ENCODE measurements around the gene EGFR.

EGFR gene

DNA sequence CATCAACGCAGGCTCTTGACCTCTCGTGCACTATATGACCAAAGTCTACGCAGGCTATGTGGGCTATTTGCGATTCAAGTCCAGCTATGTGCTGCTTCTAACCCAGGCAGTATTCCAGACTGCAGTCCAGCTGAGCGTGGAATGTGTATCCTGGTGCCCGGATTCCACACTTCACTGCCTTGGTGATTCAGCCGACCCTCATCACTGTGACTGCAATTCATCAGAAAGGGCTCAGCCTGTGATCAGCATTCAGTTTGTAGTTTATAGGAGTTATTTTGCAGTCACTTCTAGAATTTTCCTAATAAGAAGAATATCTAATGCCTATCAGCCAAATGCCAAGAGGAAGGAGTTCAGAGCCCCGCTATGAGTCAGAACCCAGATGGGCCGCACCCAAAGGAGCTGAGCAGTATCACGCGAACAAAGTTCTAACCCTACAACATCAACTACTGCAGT lies 226.5 kb downstream of the EGFR start:
- DNase-seq (ENCODE audit: low read depth), result no peak
- H3K4me3 ChIP-seq (ENCODE audit: low read depth, low read length), result no peak overlapping the region
- TF ChIP-seq MAX (IDR thresholded peaks at IDR 0.05; ENCODE audit: low read depth, low read length), result no peak
- no peak for TF ChIP-seq MYC (IDR thresholded peaks at IDR 0.05; ENCODE audit: low read depth, low read length)
- TF ChIP-seq, protein P1, sequence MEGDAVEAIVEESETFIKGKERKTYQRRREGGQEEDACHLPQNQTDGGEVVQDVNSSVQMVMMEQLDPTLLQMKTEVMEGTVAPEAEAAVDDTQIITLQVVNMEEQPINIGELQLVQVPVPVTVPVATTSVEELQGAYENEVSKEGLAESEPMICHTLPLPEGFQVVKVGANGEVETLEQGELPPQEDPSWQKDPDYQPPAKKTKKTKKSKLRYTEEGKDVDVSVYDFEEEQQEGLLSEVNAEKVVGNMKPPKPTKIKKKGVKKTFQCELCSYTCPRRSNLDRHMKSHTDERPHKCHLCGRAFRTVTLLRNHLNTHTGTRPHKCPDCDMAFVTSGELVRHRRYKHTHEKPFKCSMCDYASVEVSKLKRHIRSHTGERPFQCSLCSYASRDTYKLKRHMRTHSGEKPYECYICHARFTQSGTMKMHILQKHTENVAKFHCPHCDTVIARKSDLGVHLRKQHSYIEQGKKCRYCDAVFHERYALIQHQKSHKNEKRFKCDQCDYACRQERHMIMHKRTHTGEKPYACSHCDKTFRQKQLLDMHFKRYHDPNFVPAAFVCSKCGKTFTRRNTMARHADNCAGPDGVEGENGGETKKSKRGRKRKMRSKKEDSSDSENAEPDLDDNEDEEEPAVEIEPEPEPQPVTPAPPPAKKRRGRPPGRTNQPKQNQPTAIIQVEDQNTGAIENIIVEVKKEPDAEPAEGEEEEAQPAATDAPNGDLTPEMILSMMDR (IDR thresholded peaks at IDR 0.05; ENCODE audit: low read depth, low read length), result no peak
- no peak for TF ChIP-seq POLR2A (IDR thresholded peaks at IDR 0.05; ENCODE audit: extremely low read depth, insufficient read length)

- TF ChIP-seq MYC (IDR thresholded peaks at IDR 0.05; ENCODE audit: low read depth, low read length) (no peak), POLR2A (IDR thresholded peaks at IDR 0.05; ENCODE audit: extremely low read depth, insufficient read length) (no peak), MAX (IDR thresholded peaks at IDR 0.05; ENCODE audit: low read depth, low read length) (no peak)
- TF ChIP-seq, protein P1 (IDR thresholded peaks at IDR 0.05; ENCODE audit: low read depth, low read length), result no peak
- DNase-seq (ENCODE audit: low read depth), result no peak
- H3K4me3 ChIP-seq (ENCODE audit: low read depth, low read length), result no peak overlapping the region
These were observed 227.4 kb downstream of the EGFR start for GRCh38 chr7:55246171-55246570.

DNA sequence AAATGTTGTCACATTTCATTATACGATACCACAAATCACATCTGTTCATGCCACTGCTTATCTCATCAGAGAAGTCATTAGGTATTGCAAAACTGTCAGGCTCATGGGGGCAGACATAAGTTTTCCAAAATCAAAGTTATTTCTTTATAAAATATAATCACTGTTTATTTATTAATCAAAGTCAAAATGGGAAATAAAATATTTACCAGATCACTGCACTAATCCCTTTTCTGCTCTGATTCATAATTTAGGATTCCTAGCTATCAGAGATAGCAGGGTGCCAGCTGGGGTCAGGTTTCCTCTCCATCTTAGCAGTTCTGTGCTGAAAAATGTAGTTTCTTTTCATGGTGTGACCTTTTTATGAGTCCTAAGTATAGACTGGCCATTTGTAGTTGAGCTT lies 228.6 kb downstream of the EGFR start:
- TF ChIP-seq, protein P1 (IDR thresholded peaks at IDR 0.05; ENCODE audit: low read depth, low read length), result no peak
- no peak for TF ChIP-seq MYC (IDR thresholded peaks at IDR 0.05; ENCODE audit: low read depth, low read length)
- TF ChIP-seq MAX (IDR thresholded peaks at IDR 0.05; ENCODE audit: low read depth, low read length), result no peak
- no peak for TF ChIP-seq POLR2A (IDR thresholded peaks at IDR 0.05; ENCODE audit: extremely low read depth, insufficient read length)

GRCh38 chr7:55248526-55248925 lies 229.7 kb downstream of the EGFR start:
- TF ChIP-seq MYC (IDR thresholded peaks at IDR 0.05; ENCODE audit: low read depth, low read length) (no peak), POLR2A (IDR thresholded peaks at IDR 0.05; ENCODE audit: extremely low read depth, insufficient read length) (no peak), MAX (IDR thresholded peaks at IDR 0.05; ENCODE audit: low read depth, low read length) (no peak)
- TF ChIP-seq, protein P1 (IDR thresholded peaks at IDR 0.05; ENCODE audit: low read depth, low read length), result no peak
- no peak for DNase-seq (ENCODE audit: low read depth)
- H3K4me3 ChIP-seq (ENCODE audit: low read depth, low read length), result no peak overlapping the region

More for the DNA sequence above, 228.6 kb downstream of the EGFR start:
- no peak overlapping the region for H3K4me3 ChIP-seq (ENCODE audit: low read depth, low read length)
- no peak for DNase-seq (ENCODE audit: low read depth)

GRCh38 chr7:55249332-55249731 lies 230.5 kb downstream of the EGFR start:
- no peak for TF ChIP-seq MAX (IDR thresholded peaks at IDR 0.05; ENCODE audit: low read depth, low read length)
- no peak for DNase-seq (ENCODE audit: low read depth)
- no peak overlapping the region for H3K4me3 ChIP-seq (ENCODE audit: low read depth, low read length)

- TF ChIP-seq, protein P1 (IDR thresholded peaks at IDR 0.05; ENCODE audit: low read depth, low read length), result peak; percentile 52
- no peak for TF ChIP-seq MYC (IDR thresholded peaks at IDR 0.05; ENCODE audit: low read depth, low read length)
- DNase-seq (ENCODE audit: low read depth), result no peak
These were observed 231.5 kb downstream of the EGFR start for GRCh38 chr7:55250313-55250712.

More at GRCh38 chr7:55250313-55250712, 231.5 kb downstream of the EGFR start:
- no peak overlapping the region for H3K4me3 ChIP-seq (ENCODE audit: low read depth, low read length)
